ENCODE data around the gene ISG15. TPM values are rescaled to one million over a fixed set of nuclear protein-coding genes. Genes with fewer than 3 reads are reported as not detected.
"Not testable (repeated sequence)": the region's sequence is repeated elsewhere in the genome, so short reads cannot be mapped to it uniquely, and the experiment has no call there.

ISG15 gene
- polyA plus RNA-seq, 1 donor, result 8.9 TPM

- DNase-seq, result not testable (repeated sequence)
Measured at GRCh38 chr1:1030867-1031658, 17.8 kb downstream of the ISG15 start.

GRCh38 chr1:1031659-1032235, 18.4 kb downstream of the ISG15 start:
- DNase-seq, result no peak

GRCh38 chr1:1032424-1032823, 19.1 kb downstream of the ISG15 start:
- DNase-seq, result no peak

GRCh38 chr1:1033009-1033587, 19.8 kb downstream of the ISG15 start:
- DNase-seq, result peak; percentile 71

GRCh38 chr1:1033731-1034438, 20.6 kb downstream of the ISG15 start:
- DNase-seq, result no peak

GRCh38 chr1:1034439-1034781, 21.1 kb downstream of the ISG15 start:
- no peak for DNase-seq

GRCh38 chr1:1035291-1035943, 22.1 kb downstream of the ISG15 start:
- DNase-seq, result no peak

GRCh38 chr1:1037366-1038327, 24.4 kb downstream of the ISG15 start:
- DNase-seq, result no peak

GRCh38 chr1:1038694-1039093, 25.4 kb downstream of the ISG15 start:
- no peak for DNase-seq

GRCh38 chr1:1039145-1039910, 26.0 kb downstream of the ISG15 start:
- no peak for DNase-seq

- peak; percentile 61 for DNase-seq
Measured at GRCh38 chr1:1040004-1040991, 27.0 kb downstream of the ISG15 start.

- DNase-seq, result no peak
Measured at GRCh38 chr1:1041092-1041523, 27.8 kb downstream of the ISG15 start.

- no peak for DNase-seq
Measured at GRCh38 chr1:1041873-1042272, 28.6 kb downstream of the ISG15 start.

- no peak for DNase-seq
Measured at GRCh38 chr1:1042835-1043234, 29.5 kb downstream of the ISG15 start.

- no peak for DNase-seq
Measured at GRCh38 chr1:1043411-1043810, 30.1 kb downstream of the ISG15 start.

- DNase-seq, result no peak
Measured at GRCh38 chr1:1043921-1044320, 30.6 kb downstream of the ISG15 start.

- no peak for DNase-seq
Measured at GRCh38 chr1:1044455-1045078, 31.3 kb downstream of the ISG15 start.

GRCh38 chr1:1045129-1045528, 31.8 kb downstream of the ISG15 start:
- DNase-seq, result no peak

- DNase-seq, result no peak
Measured at GRCh38 chr1:1046243-1046642, 32.9 kb downstream of the ISG15 start.

Measured in hindlimb muscle (tissue), 1 donor.